ENCODE results near the gene SEMA5B. TPM values are rescaled to one million over a fixed set of nuclear protein-coding genes. Genes with fewer than 3 reads are reported as not detected.

The SEMA5B gene
- total RNA-seq, 1 experiment from 2014 or later, result 1.0 TPM

DNA sequence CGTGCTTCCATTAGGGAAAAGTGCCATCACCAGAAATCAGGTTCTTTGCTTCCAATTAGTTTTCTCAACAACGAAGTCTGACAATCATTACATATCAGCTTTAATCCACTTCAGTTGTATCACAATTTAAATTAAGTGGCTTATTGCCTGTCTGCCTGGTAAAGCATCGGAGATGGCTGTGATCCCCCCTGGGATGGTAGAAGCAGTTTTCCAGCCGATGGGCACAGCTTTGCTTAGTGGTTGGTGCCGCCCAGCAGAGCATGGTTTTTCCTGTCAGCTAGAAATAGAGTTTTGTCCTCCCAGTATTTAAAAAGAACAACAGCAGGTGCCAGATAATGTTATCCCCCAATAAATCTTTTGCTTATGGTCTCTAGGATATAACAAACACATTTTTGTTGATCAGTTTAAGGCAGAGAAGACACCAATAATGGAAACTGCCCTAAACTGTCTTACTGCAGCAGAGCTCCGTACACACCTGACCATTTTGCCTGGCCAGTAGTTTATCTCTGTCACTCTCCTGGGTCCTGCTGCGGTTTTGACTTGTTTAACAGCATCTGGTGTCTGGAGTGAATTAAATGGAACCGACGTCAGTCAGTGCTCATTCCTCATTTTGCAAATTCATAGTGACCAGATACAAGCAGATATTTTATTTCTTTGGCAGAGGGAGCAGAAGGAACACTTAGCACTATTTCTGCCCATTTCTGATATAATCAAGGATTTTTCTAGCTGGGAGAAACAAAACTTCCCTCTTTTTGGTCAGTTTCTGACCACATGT lies 153.6 kb downstream of the SEMA5B start:
- H3K4me1 Mint-ChIP-seq (ENCODE audit: low read depth, unreplicated experiment), result no peaks in the 10 kb centered on the region
- H3K9me3 Mint-ChIP-seq (ENCODE audit: unreplicated experiment), result no peaks in the 10 kb centered on the region
- no TSS peak for BruUV-seq (replicated peaks)

DNA sequence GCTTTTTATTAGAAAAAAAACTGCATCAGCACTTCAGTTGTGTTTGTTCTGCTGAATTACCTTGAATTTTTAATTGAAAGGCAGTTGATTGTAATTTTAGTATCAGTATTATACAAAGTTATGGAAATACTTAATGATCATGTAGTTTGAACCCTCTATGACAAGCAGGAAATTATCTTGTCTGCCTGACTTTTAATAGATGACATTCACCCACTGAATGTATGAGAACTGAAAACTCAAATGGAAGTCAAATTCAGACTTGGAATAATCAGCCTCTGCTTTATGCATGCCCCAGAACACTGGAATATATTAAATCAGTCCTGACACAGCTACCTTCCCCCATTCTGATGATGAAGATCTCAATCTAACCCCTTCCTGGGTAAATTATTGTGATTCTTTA lies 159.2 kb downstream of the SEMA5B start:
- no TSS peak for BruUV-seq (replicated peaks)
- TF ChIP-seq CTCF (IDR thresholded peaks at IDR 0.05; ENCODE audit: insufficient read depth in 1 of 2, low read depth in 1 of 2, low read length in 1 of 2, severe bottlenecking in 1 of 2, unreplicated experiment in 1 of 2), result no peak
- Mint-ChIP-seq H3K27ac (ENCODE audit: unreplicated experiment) (no peak overlapping the region), H3K36me3 (ENCODE audit: insufficient read depth, unreplicated experiment) (no peaks in the 10 kb centered on the region), H3K27me3 (ENCODE audit: insufficient read depth, unreplicated experiment) (no peaks in the 10 kb centered on the region), H3K4me3 (ENCODE audit: unreplicated experiment) (no peak overlapping the region), H3K4me1 (ENCODE audit: low read depth, unreplicated experiment) (no peaks in the 10 kb centered on the region), H3K9me3 (ENCODE audit: unreplicated experiment) (no peaks in the 10 kb centered on the region)
- H3K9me3 ChIP-seq, result no peaks in the 10 kb centered on the region
- ChIA-PET POLR2A (no interaction called here), CTCF (no interaction called here)
- no peaks in the 10 kb centered on the region for H3K4me1 ChIP-seq
- no peaks in the 10 kb centered on the region for H3K27me3 ChIP-seq (replicated peaks; ENCODE audit: control insufficient read depth, insufficient read depth, low read length)
- no peak overlapping the region for H3K4me3 ChIP-seq (ENCODE audit: low read depth, low read length)
- no peaks in the 10 kb centered on the region for H3K36me3 ChIP-seq (ENCODE audit: control insufficient read depth, insufficient read depth, low read length)
- intact Hi-C loops (cut with micrococcal nuclease; ENCODE audit: unreplicated experiment), result no loop called here
- DNase-seq, result no peak

More for the DNA sequence above, 153.6 kb downstream of the SEMA5B start:
- H3K36me3 Mint-ChIP-seq (ENCODE audit: insufficient read depth, unreplicated experiment), result peaks cover 6% of the 10 kb centered on the region
- ChIA-PET CTCF (no interaction called here), POLR2A (no interaction called here)
- Histone ChIP-seq H3K4me1 (no peaks in the 10 kb centered on the region), H3K27me3 (replicated peaks; ENCODE audit: control insufficient read depth, insufficient read depth, low read length) (no peaks in the 10 kb centered on the region), H3K36me3 (ENCODE audit: control insufficient read depth, insufficient read depth, low read length) (no peaks in the 10 kb centered on the region), H3K9me3 (no peaks in the 10 kb centered on the region), H3K4me3 (ENCODE audit: low read depth, low read length) (no peak overlapping the region)
- H3K27ac Mint-ChIP-seq (ENCODE audit: unreplicated experiment), result no peak overlapping the region
- DNase-seq, result no peak
- H3K4me3 Mint-ChIP-seq (ENCODE audit: unreplicated experiment), result no peak overlapping the region
- no peak for TF ChIP-seq CTCF (IDR thresholded peaks at IDR 0.05; ENCODE audit: insufficient read depth in 1 of 2, low read depth in 1 of 2, low read length in 1 of 2, severe bottlenecking in 1 of 2, unreplicated experiment in 1 of 2)
- intact Hi-C loops (cut with micrococcal nuclease; ENCODE audit: unreplicated experiment), result no loop called here
- no peaks in the 10 kb centered on the region for H3K27me3 Mint-ChIP-seq (ENCODE audit: insufficient read depth, unreplicated experiment)

GRCh38 chr3:122864498-122864897 lies 163.1 kb downstream of the SEMA5B start:
- intact Hi-C loops (cut with micrococcal nuclease; ENCODE audit: unreplicated experiment), result no loop called here
- no peak for TF ChIP-seq CTCF (IDR thresholded peaks at IDR 0.05; ENCODE audit: insufficient read depth in 1 of 2, low read depth in 1 of 2, low read length in 1 of 2, severe bottlenecking in 1 of 2, unreplicated experiment in 1 of 2)
- H3K36me3 ChIP-seq (ENCODE audit: control insufficient read depth, insufficient read depth, low read length), result no peaks in the 10 kb centered on the region; the same call in 1 of the 2 replicates
- H3K4me3 ChIP-seq (ENCODE audit: low read depth, low read length), result no peak overlapping the region
- H3K27me3 ChIP-seq (replicated peaks; ENCODE audit: control insufficient read depth, insufficient read depth, low read length), result no peaks in the 10 kb centered on the region
- no peak overlapping the region for H3K27ac Mint-ChIP-seq (ENCODE audit: unreplicated experiment)
- POLR2A ChIA-PET, result no interaction called here
- no peaks in the 10 kb centered on the region for H3K36me3 Mint-ChIP-seq (ENCODE audit: insufficient read depth, unreplicated experiment)
- no peaks in the 10 kb centered on the region for H3K9me3 ChIP-seq
- no TSS peak for BruUV-seq (replicated peaks)
- no peak for DNase-seq
- CTCF ChIA-PET, result no interaction called here
- no peak overlapping the region for H3K4me3 Mint-ChIP-seq (ENCODE audit: unreplicated experiment)
- no peaks in the 10 kb centered on the region for H3K27me3 Mint-ChIP-seq (ENCODE audit: insufficient read depth, unreplicated experiment)
- H3K4me1 Mint-ChIP-seq (ENCODE audit: low read depth, unreplicated experiment), result no peaks in the 10 kb centered on the region
- no peaks in the 10 kb centered on the region for H3K4me1 ChIP-seq
- no peaks in the 10 kb centered on the region for H3K9me3 Mint-ChIP-seq (ENCODE audit: unreplicated experiment)

Data from Caco-2 (cell line).